K562 (cell line): ENCODE results near the gene URAD. TPM values are rescaled to one million over a fixed set of nuclear protein-coding genes. Genes with fewer than 3 reads are reported as not detected.

Experiments
- ATAC-seq: fragments of 200-7000 bp; cut with Tn5 transposase; 3 replicates; pipeline ENCODE4 v1.9.1; 2020; ENCODE audit warnings: moderate library complexity
- BruUV-seq: library from RNA; stranded (reverse); fragments of 400-500 nt; replicated peaks from 2 replicates; lab custom pipeline; 2021; lab: Mats Ljungman, UMichigan
- CTCF ChIA-PET: fragments of 300-600 bp; formaldehyde crosslinking; extraction: SDS; loops from one replicate; lab custom pipeline; 2021; ENCODE audit warnings: low intra/inter-chr PET ratio; lab: Yijun Ruan, JAX
- POLR2A ChIA-PET: fragments of 300-600, 350-650 bp; sonication (Branson Sonifier 250); formaldehyde crosslinking; extraction: SDS; loops from one replicate; lab custom pipeline; 2021; ENCODE audit warnings: antibody characterized with exemption, inconsistent platforms; lab: Yijun Ruan, JAX
- DNase-seq, 4 experiments: peaks; one replicate each; pipeline versions ENCODE4 v3.0.0 to v3.0.0-alpha.2; 2011 to 2018; ENCODE audit warnings: low spot score in 3 of 4, mixed read lengths in 3 of 4; ENCODE audit errors: extremely low read depth in 1 of 4
- FAIRE-seq: peaks from 2 replicates; lab custom pipeline; 2011; peaks lifted over from hg19 to GRCh38; lab: Jason Lieb, UNC
- H2AFZ ChIP-seq: 2 replicates; pipeline ENCODE4 v1.6.0; 2011; ENCODE audit warnings: low read depth, low read length, control low read depth, inconsistent platforms
- H3K27ac ChIP-seq: fragments of 200-600 bp; 3 replicates; pipeline ENCODE4 v1.8.0; 2011; ENCODE audit warnings: low read depth, mild to moderate bottlenecking, control low read depth, inconsistent platforms, low read length, moderate library complexity, mixed read lengths; ENCODE audit errors: extremely low read depth
- H3K27me3 ChIP-seq, 2 experiments: fragments of 300-600 bp in 1 of 2; 2 replicates in 1 of 2; 3 replicates in 1 of 2; pipeline versions ENCODE4 v1.6.0 to v1.8.0; 2011; ENCODE audit warnings: inconsistent platforms in 2 of 2, low read length in 2 of 2, mild to moderate bottlenecking in 1 of 2, mixed read lengths in 1 of 2, moderate library complexity in 1 of 2; ENCODE audit not compliant: control insufficient read depth in 2 of 2, insufficient read depth in 2 of 2
- H3K36me3 ChIP-seq: fragments of 300-600 bp; 3 replicates; pipeline ENCODE4 v1.8.0; 2011; ENCODE audit warnings: mild to moderate bottlenecking, low read length, inconsistent platforms; ENCODE audit not compliant: control insufficient read depth, insufficient read depth
- H3K4me1 ChIP-seq, 2 experiments: fragments of 200-600 bp in 1 of 2; replicated peaks in 1 of 2; 2 replicates in 1 of 2; 3 replicates in 1 of 2; pipeline versions ENCODE4 v1.5.1 to v1.8.0; 2011; ENCODE audit warnings: inconsistent platforms in 2 of 2, low read length in 2 of 2, mild to moderate bottlenecking in 1 of 2, mixed read lengths in 1 of 2, moderate library complexity in 1 of 2; ENCODE audit not compliant: control insufficient read depth in 2 of 2, insufficient read depth in 2 of 2
- H3K4me2 ChIP-seq: 2 replicates; pipeline ENCODE4 v1.6.1; 2011; ENCODE audit warnings: low read length, control low read depth, inconsistent platforms, mixed read lengths; ENCODE audit not compliant: insufficient read depth
- H3K4me3 ChIP-seq: fragments of 200-600 bp; sonication (generic), shearing (Covaris generic); 2 replicates; pipeline ENCODE4 v1.5.1; 2016; ENCODE audit warnings: control low read depth, inconsistent platforms
- H3K79me2 ChIP-seq: fragments of 200-600 bp; 3 replicates; pipeline ENCODE4 v1.8.0; 2011; ENCODE audit warnings: low read length, inconsistent platforms; ENCODE audit not compliant: control insufficient read depth, insufficient read depth
- H3K9ac ChIP-seq, 2 experiments: 2 replicates each; pipeline versions ENCODE4 v1.6.0 to v1.6.1; 2011; ENCODE audit warnings: low read depth in 2 of 2, low read length in 2 of 2, control low read depth in 1 of 2, inconsistent platforms in 1 of 2, mild to moderate bottlenecking in 1 of 2, mixed read lengths in 1 of 2; ENCODE audit not compliant: insufficient read depth in 1 of 2
- H3K9me1 ChIP-seq: one replicate; pipeline ENCODE4 v1.6.0; 2011; ENCODE audit warnings: inconsistent platforms, mild to moderate bottlenecking, low read length, moderate library complexity; ENCODE audit not compliant: control insufficient read depth, insufficient read depth
- H3K9me3 ChIP-seq: replicated peaks from 2 replicates; pipeline ENCODE4 v1.5.1; 2011; ENCODE audit warnings: low read depth, low read length, inconsistent platforms; ENCODE audit not compliant: control insufficient read depth, insufficient read depth
- H4K20me1 ChIP-seq: replicated peaks from 2 replicates; pipeline ENCODE4 v1.6.1; 2011; ENCODE audit warnings: low read length, inconsistent platforms, mixed read lengths; ENCODE audit not compliant: control insufficient read depth, insufficient read depth
- ATF1 ChIP-seq, 2 experiments: fragments of 450-650 bp in 1 of 2; IDR thresholded peaks; 2 replicates each; pipeline ENCODE4 v1.6.1; 2016; ENCODE audit warnings: missing compliant biosample characterization in 1 of 2, missing genetic modification characterization in 1 of 2
- CGGBP1 ChIP-seq: fragments of 250-450 bp; sonication (Bioruptor Pico); IDR thresholded peaks from 2 replicates; pipeline ENCODE4 v1.9.0; 2021; ENCODE audit warnings: mild to moderate bottlenecking
- GABPB1 ChIP-seq: sonication (generic); formaldehyde crosslinking; IDR thresholded peaks from 2 replicates; pipeline ENCODE4 v1.8.0; 2022; ENCODE audit warnings: mild to moderate bottlenecking, missing genetic modification reagents
- GMEB1 ChIP-seq: fragments of 250-450 bp; sonication (Bioruptor Pico); IDR thresholded peaks from 2 replicates; pipeline ENCODE4 v1.4.0; 2020; ENCODE audit warnings: mild to moderate bottlenecking
- GTF2F1 ChIP-seq: IDR thresholded peaks from 2 replicates; pipeline ENCODE4 v1.6.1; 2011; ENCODE audit warnings: low read depth, low read length, improper control_type of control experiment
- KDM2B ChIP-seq: fragments of 250-450 bp; sonication (Bioruptor Pico); IDR thresholded peaks from 2 replicates; pipeline ENCODE4 v1.8.0; 2021; ENCODE audit warnings: mild to moderate bottlenecking, moderate library complexity
- KDM4B ChIP-seq, 2 experiments: fragments of 450-650 bp in 1 of 2; sonication (generic) in 1 of 2; IDR thresholded peaks; 2 replicates each; pipeline ENCODE4 v1.6.1; 2016 to 2017; ENCODE audit warnings: borderline replicate concordance in 2 of 2, antibody characterized with exemption in 1 of 2, low read depth in 1 of 2, mild to moderate bottlenecking in 1 of 2
- MAFG ChIP-seq: fragments of 450-650 bp; conservative IDR thresholded peaks from 2 replicates; pipeline ENCODE4 v1.6.1; 2016; ENCODE audit warnings: missing genetic modification characterization, missing compliant biosample characterization
- RBM14 ChIP-seq: fragments of 200-400 bp; formaldehyde crosslinking; IDR thresholded peaks from 2 replicates; pipeline ENCODE4 v1.6.1; 2018; ENCODE audit warnings: low read depth, mild to moderate bottlenecking, low read length, moderate library complexity, borderline replicate concordance; ENCODE audit not compliant: insufficient read depth
- RBM25 ChIP-seq: fragments of 200-400 bp; formaldehyde crosslinking; IDR thresholded peaks from 2 replicates; pipeline ENCODE4 v1.6.1; 2018; ENCODE audit warnings: low read length, low read depth, moderate library complexity; ENCODE audit not compliant: severe bottlenecking
- SIRT6 ChIP-seq: IDR thresholded peaks from one replicate; pipeline ENCODE4 v1.6.1; 2012; ENCODE audit warnings: low read depth, mild to moderate bottlenecking, control low read depth, inconsistent platforms, low read length, moderate library complexity
- YY1 ChIP-seq, 3 experiments: IDR thresholded peaks; 2 replicates each; pipeline ENCODE4 v1.6.1; 2011; ENCODE audit warnings: low read length in 2 of 3, mild to moderate bottlenecking in 2 of 3, moderate library complexity in 2 of 3, borderline replicate concordance in 1 of 3, control low read depth in 1 of 3, low read depth in 1 of 3; ENCODE audit not compliant: insufficient read depth in 3 of 3, insufficient replicate concordance in 2 of 3, control insufficient read depth in 1 of 3, insufficient read length in 1 of 3; ENCODE audit errors: extremely low read depth in 1 of 3
- ZKSCAN1 ChIP-seq: fragments of 150-350 bp; IDR thresholded peaks from 2 replicates; pipeline ENCODE4 v1.6.1; 2016; ENCODE audit warnings: low read depth, low read length
- ZNF79 ChIP-seq: fragments of 250-450 bp; sonication (Bioruptor Pico); IDR thresholded peaks from 2 replicates; pipeline ENCODE4 v1.4.0; 2020; ENCODE audit warnings: low read depth, mild to moderate bottlenecking, moderate library complexity
- WGBS: fragments of 100-300 bp; shearing (Covaris generic); methylation state at CpG from one replicate; pipeline ENCODE4 v1.1.6; 2016; ENCODE audit warnings: low coverage, mixed read lengths; ENCODE audit not compliant: insufficient coverage; ENCODE audit errors: missing lambda C conversion rate; 5-methylcytosine and 5-hydroxymethylcytosine counted together
- in situ Hi-C: fragments of 300-500 bp; cut with MboI; formaldehyde crosslinking; loops from 4 replicates; pipeline ENCODE4 v1.15.0; 2018; ENCODE audit warnings: inconsistent platforms, mixed read lengths
- intact Hi-C: fragments of 100-400 bp; cut with micrococcal nuclease; formaldehyde crosslinking; loops from 2 replicates; pipeline ENCODE4 v1.14.2; 2022
- polyA plus RNA-seq, 8 experiments: library from polyadenylated mRNA; depleted of rRNA in 4 of 8; stranded (reverse) in 5 of 8; unstranded in 3 of 8; fragments of >200 nt; fragmentation: Nextera tagmentation in 2 of 8; fragmentation: Illumina TruSeq in 1 of 8; extraction: Ambion mirVana in 2 of 8; extraction: Trizol in 1 of 8; gene quantifications; 2 replicates each; pipeline versions ENCODE4 v1.2.1 to v1.2.3, GENCODE V29; 2011 to 2014; ENCODE audit warnings: inconsistent platforms in 1 of 8, missing spikeins in 1 of 8
- total RNA-seq, 7 experiments: library from RNA; depleted of rRNA in 6 of 7; stranded (reverse); fragments of >200 nt in 6 of 7; fragmentation: Illumina TruSeq in 2 of 7; extraction: Trizol in 2 of 7; gene quantifications; 2 replicates each; pipeline versions ENCODE4 v1.2.1 to v1.2.3, GENCODE V29; 2011 to 2021; ENCODE audit warnings: low replicate concordance in 1 of 7

URAD gene
- total and polyA plus RNA-seq, 9 of the 15 experiments (the other 6 are each of a cell fraction or from before 2014, with no cell fraction given), result not detected

- 8% methylated on average over 13 of the region's 86 CpGs for WGBS
- POLR2A ChIA-PET, result no interaction called here
- BruUV-seq, result no TSS peak
- no peaks in the 10 kb centered on the region for H3K9me1 ChIP-seq
- no peaks in the 10 kb centered on the region for H3K79me2 ChIP-seq
- H3K4me1 ChIP-seq, result no peaks in the 10 kb centered on the region; a peak in 1 of 5 replicates
- CTCF ChIA-PET, result no interaction called here
- FAIRE-seq, result no peak
- H4K20me1 ChIP-seq, result no peaks in the 10 kb centered on the region
- H3K9me3 ChIP-seq, result no peaks in the 10 kb centered on the region
- H3K27ac ChIP-seq, result no peak overlapping the region
- TF ChIP-seq ZNF79 (CRISPR knock-in tag) (no peak), SIRT6 (no peak), KDM2B (no peak), YY1 (IDR thresholded peaks at IDR 0.05; ENCODE audit: borderline replicate concordance in 1 of 3, control insufficient read depth in 1 of 3, extremely low read depth in 1 of 3, insufficient read depth in 3 of 3, insufficient read length in 1 of 3, insufficient replicate concordance in 2 of 3, low read depth in 1 of 3, low read length in 2 of 3) (no peak), KDM4B (IDR thresholded peaks at IDR 0.05; ENCODE audit: borderline replicate concordance in 2 of 2, low read depth in 1 of 2) (no peak), CGGBP1 (CRISPR knock-in tag) (no peak), GABPB1 (CRISPR knock-in tag) (no peak), ATF1 (CRISPR knock-in tag; IDR thresholded peaks at IDR 0.05) (no peak), ATF1 (tag; IDR thresholded peaks at IDR 0.05) (no peak), GMEB1 (CRISPR knock-in tag) (no peak), ZKSCAN1 (no peak), MAFG (tag) (no peak), RBM25 (no peak), GTF2F1 (no peak), RBM14 (no peak)
- no peak overlapping the region for H3K9ac ChIP-seq
- intact Hi-C loops, result no loop called here
- H3K36me3 ChIP-seq, result no peaks in the 10 kb centered on the region
- no peak overlapping the region for H3K4me2 ChIP-seq
- H3K27me3 ChIP-seq, result peaks cover 12 to 81% of the 10 kb centered on the region in 2 experiments; a peak in 4 of 5 replicates
- no peak overlapping the region for H2AFZ ChIP-seq
- ATAC-seq, result no peak
- no peak for DNase-seq
- no peak overlapping the region for H3K4me3 ChIP-seq
- in situ Hi-C loops, result loop anchor here (25.0 kb wide), 1 partner anchor 456 kb away; no protein-coding TSS in a partner anchor
Observed at GRCh38 chr13:27968316-27969081, 20.0 kb downstream of the URAD start.
